ENCODE results near the gene EIF4EBP2.

EIF4EBP2 gene

GRCh38 chr10:70368774-70369482, 35.0 kb upstream of the EIF4EBP2 start:
- no peak for TF ChIP-seq CTCF (IDR thresholded peaks at IDR 0.05; ENCODE audit: low read depth, low read length, missing control alignments)
- no peak for DNase-seq (ENCODE audit: extremely low read depth, low read depth)
- H3K4me3 ChIP-seq (replicated peaks; ENCODE audit: low read depth, low read length): no peak overlapping the region

- no peak for DNase-seq (ENCODE audit: extremely low read depth, low read depth)
- TF ChIP-seq CTCF (IDR thresholded peaks at IDR 0.05; ENCODE audit: low read depth, low read length, missing control alignments): no peak
- no peak overlapping the region for H3K4me3 ChIP-seq (replicated peaks; ENCODE audit: low read depth, low read length)
Measured at GRCh38 chr10:70369498-70370018, 34.4 kb upstream of the EIF4EBP2 start.

- TF ChIP-seq CTCF (IDR thresholded peaks at IDR 0.05; ENCODE audit: low read depth, low read length, missing control alignments): no peak
- H3K4me3 ChIP-seq (replicated peaks; ENCODE audit: low read depth, low read length): no peak overlapping the region
- DNase-seq (ENCODE audit: extremely low read depth, low read depth): no peak
Measured at GRCh38 chr10:70370766-70371165, 33.2 kb upstream of the EIF4EBP2 start.

GRCh38 chr10:70371846-70372245, 32.1 kb upstream of the EIF4EBP2 start:
- no peak overlapping the region for H3K4me3 ChIP-seq (replicated peaks; ENCODE audit: low read depth, low read length)
- no peak for TF ChIP-seq CTCF (IDR thresholded peaks at IDR 0.05; ENCODE audit: low read depth, low read length, missing control alignments)
- no peak for DNase-seq (ENCODE audit: extremely low read depth, low read depth)

GRCh38 chr10:70374775-70375614, 28.9 kb upstream of the EIF4EBP2 start:
- H3K4me3 ChIP-seq (replicated peaks; ENCODE audit: low read depth, low read length): no peak overlapping the region
- no peak for DNase-seq (ENCODE audit: extremely low read depth, low read depth)
- TF ChIP-seq CTCF (IDR thresholded peaks at IDR 0.05; ENCODE audit: low read depth, low read length, missing control alignments): no peak

GRCh38 chr10:70376436-70377378, 27.2 kb upstream of the EIF4EBP2 start:
- DNase-seq (ENCODE audit: extremely low read depth, low read depth): no peak
- TF ChIP-seq CTCF (IDR thresholded peaks at IDR 0.05; ENCODE audit: low read depth, low read length, missing control alignments): no peak
- no peak overlapping the region for H3K4me3 ChIP-seq (replicated peaks; ENCODE audit: low read depth, low read length)

Data from HFF-Myc (cell line).